Dedifferentiated amniotic fluid mesenchymal stem cell (primary cell): ENCODE results near the gene DCAF11.
A peak's percentile ranks its signal among the peaks of the same experiment; 100 is the strongest.

Source experiments
- DNase-seq: peaks from one replicate; pipeline ENCODE4 v3.0.0-alpha.2; 2016; ENCODE audit errors: extremely low spot score

Gene DCAF11

DNA sequence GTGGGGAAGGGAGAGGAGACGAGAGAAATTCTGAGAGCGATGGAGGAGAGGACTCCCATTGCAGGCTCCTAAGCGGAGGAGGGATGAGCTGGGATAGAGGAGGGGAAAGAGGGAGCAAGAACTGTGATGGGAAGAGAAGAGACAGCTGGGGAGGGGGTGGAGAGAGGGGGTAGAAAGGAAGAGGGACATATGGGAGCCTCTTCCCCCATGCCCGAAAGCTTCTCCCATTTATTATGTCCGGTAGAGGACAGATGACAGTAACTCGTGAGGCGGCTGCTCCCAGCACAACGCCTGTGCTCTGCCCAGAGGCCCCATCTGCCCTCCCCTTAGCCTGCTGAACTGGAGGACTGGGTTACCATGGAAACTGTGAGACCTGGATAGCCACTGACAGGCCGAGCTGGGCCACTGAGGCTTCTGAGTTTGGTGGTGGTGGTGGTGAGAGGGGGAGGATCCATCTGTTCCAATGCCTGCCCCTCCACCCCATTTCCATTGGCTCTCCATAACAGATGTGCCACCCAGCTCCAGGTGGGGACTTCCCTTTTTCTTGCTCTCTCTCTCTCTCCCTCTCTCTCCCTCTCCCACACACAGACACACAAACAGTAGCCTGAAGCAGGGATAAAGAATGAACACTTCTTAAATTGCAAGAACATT is 35.0 kb upstream of the DCAF11 start:
- DNase-seq = no peak

- no peak for DNase-seq
Measured at GRCh38 chr14:24080142-24080530, 34.4 kb upstream of the DCAF11 start.

DNA sequence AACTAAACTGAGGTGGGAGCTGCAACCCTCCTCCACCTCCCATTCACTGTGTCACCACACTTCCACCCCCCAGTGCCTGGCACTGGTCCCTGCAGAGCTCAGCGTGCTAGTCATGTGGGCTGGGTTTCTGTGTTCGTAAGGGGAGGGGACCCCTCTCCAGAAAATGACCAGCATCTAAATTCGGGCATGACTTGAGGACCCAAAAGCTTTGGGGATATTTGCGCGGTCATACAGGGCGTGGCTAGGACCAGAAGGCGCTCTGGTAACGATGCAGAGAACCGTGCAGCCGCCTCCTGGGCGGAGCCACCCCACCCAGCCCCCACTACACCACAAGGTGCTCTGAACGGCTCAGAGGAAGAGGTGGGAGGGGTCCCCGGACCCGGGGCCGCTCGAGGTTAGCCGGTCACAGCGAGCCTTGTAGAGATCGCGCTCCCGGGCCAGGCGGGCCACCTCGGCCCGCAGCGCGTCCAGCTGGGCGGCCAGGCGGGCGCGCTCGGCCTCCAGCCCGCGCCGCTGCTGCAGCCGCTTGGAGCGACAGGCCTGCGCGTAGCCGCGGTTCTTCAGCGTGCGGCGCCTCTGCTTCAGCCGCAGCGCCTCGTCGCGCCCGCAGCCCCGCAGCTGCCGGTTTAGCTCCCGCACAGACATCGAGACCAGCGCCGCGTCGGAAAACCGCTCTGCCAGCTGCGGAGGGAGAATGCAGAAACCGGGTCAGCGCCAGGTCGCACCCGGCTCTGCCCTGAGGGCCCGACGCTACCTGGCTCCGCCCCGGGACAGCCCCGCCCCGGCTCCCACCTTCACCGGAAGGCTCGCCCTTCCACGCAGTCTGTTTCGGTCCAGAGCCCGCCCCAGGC is 33.5 kb upstream of the DCAF11 start:
- DNase-seq = no peak

GRCh38 chr14:24081739-24082211 is 32.8 kb upstream of the DCAF11 start:
- no peak for DNase-seq

DNA sequence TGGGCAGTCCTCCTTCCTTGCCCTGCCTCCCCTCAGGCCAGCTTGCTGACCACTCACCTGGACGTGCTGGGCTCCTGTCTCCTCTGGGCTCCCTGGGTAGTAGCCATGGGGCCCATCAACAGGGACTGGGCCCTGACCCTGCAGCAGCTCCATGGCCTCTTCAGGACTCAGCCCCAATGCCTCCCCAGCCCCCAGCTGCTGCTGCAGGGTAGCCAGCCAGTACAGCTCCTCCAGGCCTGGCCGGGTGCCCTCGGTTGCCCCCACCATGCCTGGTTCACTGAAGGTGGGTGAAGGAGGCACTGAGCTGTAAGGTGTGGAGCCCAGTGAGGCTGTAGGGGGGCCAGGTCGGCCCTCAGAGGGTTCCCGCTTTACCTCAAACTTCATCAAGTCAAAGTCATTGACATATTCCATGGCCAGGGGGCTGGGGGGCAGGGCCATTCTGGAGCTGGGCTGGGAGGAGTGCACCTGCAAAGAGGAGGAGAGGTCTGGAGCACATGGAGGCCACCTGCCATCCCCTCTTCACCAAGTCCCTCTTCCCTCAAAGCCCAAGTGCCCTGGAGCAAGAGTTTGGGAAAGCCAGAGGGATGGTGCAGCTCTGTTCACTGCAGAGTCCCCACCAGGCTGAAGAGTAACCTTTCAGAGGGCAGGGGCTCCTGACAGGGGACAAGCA is 32.0 kb upstream of the DCAF11 start:
- DNase-seq = no peak

DNA sequence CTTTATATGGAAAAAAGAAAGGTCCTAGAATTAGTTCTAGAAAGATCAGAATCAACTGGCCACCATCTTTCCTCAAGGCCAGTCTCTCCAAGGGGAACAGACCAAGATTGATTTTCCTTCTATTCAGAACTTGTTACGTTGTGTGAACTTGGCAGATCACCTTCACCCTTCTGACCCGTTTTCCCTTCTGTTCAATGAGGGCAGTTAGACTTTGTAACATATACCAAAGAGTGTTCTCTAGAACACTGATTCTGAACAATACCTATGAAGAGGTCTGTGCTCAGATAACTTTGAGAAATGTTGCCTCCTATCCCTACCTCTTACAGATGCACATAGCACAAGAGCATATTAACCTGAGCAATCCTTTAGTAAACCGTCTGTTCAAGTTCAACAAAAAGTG is 31.1 kb upstream of the DCAF11 start:
- DNase-seq = no peak

- DNase-seq = no peak
Measured at GRCh38 chr14:24084440-24084839, 30.1 kb upstream of the DCAF11 start.

DNA sequence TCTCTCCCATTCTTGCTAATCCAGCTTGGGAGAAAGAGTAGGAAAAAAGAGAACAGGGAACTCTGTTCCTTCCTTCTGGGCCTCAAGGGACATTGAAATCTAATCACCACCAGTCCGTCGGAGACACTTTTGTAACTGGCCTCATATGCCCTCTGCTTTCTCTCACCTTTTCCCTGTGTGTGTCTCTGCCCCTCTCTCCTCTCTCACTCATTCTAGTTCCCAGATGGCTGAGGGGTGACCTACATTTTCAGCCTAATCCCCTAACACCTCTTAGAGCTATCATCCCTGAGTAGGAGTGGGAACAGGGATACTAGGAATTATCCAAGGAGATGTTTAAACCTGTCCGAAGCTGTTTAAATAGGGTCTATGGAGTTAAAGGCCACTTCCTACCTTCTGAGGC is 29.4 kb upstream of the DCAF11 start:
- DNase-seq = no peak

GRCh38 chr14:24086193-24086955 is 28.2 kb upstream of the DCAF11 start:
- DNase-seq = no peak

GRCh38 chr14:24087004-24087403 is 27.6 kb upstream of the DCAF11 start:
- DNase-seq = no peak

DNA sequence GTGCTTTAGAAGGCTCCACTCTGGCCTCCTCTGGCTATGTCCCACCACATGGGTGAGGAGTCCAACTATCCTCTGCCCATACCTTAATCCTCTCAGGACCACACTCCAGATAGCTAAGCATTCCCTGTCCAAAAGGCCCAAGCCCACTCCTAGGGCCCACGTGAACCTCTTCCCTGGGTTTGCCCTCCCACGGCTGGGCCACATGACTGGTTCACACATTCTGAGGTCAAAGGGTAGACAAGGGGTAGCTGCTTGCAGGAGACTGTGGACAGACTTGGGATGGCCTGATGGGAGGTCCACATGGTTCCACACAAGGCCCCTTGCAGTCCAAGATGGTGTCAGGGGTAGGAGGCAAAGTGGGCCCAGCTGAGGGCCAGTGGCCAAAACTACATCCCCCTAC is 26.5 kb upstream of the DCAF11 start:
- DNase-seq = no peak

- DNase-seq = no peak
Measured at GRCh38 chr14:24089890-24090289, 24.7 kb upstream of the DCAF11 start.

DNA sequence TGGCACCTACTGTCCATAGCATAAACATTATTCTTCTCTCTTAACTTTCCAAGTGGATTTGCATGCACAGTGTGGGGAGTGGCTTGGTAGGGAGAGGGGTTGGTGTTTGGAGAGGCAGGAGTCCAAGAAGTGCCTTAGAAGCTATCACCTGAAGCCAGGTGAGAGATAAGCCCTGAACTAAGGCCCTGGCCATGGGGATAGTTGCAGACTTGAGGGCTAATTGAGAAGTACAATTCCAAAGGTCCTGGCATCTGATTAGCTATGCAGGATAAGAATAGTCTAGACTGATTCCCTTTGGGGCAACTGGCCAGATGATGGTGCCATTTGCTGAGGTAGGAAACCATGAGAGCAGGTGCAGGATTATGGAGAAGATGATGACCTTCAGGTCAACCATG is 22.5 kb upstream of the DCAF11 start:
- no peak for DNase-seq

- DNase-seq = no peak
Measured at GRCh38 chr14:24092505-24093206, 21.9 kb upstream of the DCAF11 start.

DNA sequence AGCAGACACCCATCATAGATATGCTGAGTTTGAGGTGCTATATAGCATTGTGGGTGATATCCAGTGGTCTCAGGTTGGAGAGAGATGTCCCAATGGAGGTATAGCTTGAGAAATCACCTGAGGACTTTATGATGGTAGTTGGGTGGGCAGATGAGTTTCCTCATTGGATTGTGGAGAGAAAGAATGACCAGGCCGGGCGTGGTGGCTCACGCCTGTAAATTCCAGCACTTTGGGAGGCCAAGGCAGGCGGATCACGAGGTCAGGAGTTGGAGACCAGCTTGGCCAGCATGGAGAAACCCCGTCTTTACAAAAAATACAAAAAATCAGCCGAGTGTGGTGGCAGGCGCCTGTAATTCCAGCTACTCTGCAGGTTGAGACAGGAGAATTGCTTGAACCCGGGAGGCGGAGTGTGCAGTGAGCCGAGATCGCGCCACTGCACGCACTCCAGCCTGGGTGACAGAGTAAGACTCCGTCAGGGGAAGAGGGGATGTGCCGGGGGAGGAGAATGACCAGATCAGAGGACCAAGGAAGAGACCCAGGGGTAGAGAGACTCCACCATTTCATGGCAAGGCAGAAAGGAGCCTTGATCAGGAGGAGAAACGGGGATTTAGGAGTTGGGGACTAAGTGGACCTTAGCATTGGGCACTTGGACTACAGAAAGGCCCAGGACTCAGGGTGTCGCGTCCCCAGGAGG is 21.2 kb upstream of the DCAF11 start:
- no peak for DNase-seq

DNA sequence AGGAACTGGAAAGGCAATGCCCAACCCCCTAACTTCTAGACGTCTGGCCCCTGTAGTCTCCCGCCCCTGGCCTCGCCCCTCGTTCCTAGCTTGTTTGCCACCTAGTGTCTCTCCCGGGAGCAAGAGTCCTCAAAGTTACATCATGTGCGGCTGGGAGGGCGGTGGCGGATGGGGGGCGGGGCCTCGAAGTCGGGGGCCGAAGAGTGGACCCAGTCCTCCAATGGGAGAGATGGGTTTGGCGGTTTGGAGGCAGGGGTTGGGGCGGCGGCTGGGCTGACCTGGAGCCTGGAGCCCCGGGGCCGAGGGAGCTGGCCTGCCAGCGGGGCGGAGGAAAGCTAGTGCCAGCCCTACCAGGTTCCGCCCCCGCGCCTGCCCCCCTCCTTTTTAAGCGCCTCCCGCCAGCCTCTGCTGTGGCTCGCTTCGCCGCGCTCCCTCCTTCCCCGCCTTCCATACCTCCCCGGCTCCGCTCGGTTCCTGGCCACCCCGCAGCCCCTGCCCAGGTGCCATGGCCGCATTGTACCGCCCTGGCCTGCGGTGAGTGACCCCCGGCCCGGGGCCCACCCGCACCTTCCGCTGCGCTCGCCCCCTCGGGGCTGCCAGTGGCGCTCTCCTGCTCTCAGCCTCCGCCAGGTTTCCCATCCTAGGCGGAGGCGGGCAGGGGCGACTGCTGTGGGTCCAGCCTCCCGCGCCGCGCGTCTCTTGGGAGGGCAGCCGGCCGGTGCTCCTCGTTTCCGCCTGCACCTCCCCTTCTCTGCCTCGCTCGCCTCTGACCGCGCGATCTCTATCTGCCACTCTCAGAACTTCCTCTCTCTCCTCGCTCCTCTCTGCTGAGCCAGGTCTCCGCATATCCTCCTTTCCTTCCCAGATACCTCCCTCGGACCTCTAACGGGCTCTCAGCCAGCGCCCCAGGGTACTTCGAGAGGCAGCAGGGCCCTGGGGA is 20.4 kb upstream of the DCAF11 start, which contains the start of gene PCK2:
Gene PCK2 (plus strand): TSS at position 411 of the 940 bp plus-strand sequence. CDS start 95 bp downstream, at position 506.
- DNase-seq = peak; percentile 93

GRCh38 chr14:24094841-24095270 is 19.7 kb upstream of the DCAF11 start:
- no peak for DNase-seq

DNA sequence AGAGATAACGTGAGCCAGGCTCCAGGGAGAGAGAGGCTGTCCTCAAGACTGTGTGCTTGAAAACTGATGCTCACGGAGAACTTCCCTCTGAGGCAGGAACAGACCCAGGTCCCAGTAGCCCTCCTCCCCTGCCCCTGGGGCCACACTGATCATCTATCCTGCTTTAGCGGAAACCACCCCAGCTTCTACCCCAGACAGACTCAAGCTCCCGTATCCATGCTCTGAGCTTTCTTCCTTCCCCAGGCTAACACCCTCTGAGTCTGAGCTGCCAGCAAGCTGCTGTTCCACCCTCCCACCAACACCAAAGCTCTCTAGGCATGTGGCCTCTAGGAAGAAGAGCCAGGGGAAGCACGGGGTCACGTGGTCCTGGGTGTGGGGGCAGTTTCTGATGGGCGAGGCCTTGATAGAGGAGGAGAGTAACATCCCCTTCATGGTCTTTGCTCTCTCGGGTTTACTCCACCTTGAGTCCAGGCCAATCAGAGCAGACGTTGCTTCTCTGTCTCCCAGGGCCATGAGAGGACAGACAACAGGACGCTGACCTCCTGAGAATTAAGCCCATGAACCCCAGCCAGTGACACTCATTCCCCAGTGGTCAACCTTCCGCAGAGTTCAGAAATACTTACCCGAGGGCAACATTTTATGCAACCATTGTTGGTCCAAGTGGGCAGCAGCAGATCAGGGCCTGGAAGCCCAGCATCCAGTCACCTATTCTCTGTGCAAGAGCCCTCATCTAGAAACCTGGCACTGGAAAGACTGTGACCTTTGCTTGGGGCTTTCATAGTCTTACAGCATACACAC is 19.1 kb upstream of the DCAF11 start:
- peak; percentile 40 for DNase-seq
